PC-9 (cell line): Measurements from ENCODE around the gene RSBN1.

Experiments used
- EZH2 ChIP-seq: fragments of 200-600 bp; sonication (generic); IDR thresholded peaks from 2 replicates; pipeline ENCODE4 v1.8.0; 2017; ENCODE audit warnings: antibody characterized with exemption, low read depth
- TF ChIP-seq, protein P1 (sequence below): fragments of 200-600 bp; sonication (generic); conservative IDR thresholded peaks from 2 replicates; pipeline ENCODE4 v1.6.1; 2017; ENCODE audit warnings: mixed run types, antibody characterized with exemption, mild to moderate bottlenecking, moderate library complexity

DNA sequence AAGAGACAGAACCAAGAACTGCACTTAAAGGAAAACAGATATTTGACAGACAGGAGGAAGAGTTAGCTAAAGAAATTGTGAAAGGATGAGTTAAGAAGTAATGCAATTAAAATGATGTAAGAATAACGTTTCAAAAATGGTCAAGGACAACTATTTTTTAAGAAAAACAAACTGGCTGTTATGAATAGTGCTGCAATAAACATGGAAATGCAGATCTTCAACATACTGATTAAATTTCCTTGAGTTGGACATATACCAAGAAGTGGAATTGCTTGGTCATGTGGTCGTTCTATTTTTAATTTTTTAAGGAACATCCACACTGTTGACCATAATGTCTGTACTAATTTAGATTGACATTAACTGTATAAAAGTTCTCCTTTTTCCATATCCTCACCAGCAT is 29.9 kb downstream of the RSBN1 start:
- TF ChIP-seq, protein P1, sequence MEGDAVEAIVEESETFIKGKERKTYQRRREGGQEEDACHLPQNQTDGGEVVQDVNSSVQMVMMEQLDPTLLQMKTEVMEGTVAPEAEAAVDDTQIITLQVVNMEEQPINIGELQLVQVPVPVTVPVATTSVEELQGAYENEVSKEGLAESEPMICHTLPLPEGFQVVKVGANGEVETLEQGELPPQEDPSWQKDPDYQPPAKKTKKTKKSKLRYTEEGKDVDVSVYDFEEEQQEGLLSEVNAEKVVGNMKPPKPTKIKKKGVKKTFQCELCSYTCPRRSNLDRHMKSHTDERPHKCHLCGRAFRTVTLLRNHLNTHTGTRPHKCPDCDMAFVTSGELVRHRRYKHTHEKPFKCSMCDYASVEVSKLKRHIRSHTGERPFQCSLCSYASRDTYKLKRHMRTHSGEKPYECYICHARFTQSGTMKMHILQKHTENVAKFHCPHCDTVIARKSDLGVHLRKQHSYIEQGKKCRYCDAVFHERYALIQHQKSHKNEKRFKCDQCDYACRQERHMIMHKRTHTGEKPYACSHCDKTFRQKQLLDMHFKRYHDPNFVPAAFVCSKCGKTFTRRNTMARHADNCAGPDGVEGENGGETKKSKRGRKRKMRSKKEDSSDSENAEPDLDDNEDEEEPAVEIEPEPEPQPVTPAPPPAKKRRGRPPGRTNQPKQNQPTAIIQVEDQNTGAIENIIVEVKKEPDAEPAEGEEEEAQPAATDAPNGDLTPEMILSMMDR, result no peak
- no peak for TF ChIP-seq EZH2
